Uterus (tissue), 4 donors: ENCODE results near the gene ECD. TPM values are rescaled to one million over a fixed set of nuclear protein-coding genes. Genes with fewer than 3 reads are reported as not detected.

Source experiments
- DNase-seq, 2 donors: peaks; one replicate each; pipeline ENCODE4 v3.0.0-alpha.2; 2019 to 2020
- H3K27ac ChIP-seq, 2 donors: fragments of 200-600 bp; sonication (generic); 1 replicate in 1 of 2; 2 replicates in 1 of 2; pipeline ENCODE4 v1.5.1; 2016 to 2018
- H3K27me3 ChIP-seq, 2 donors: fragments of 200-600 bp; sonication (generic); one replicate each; pipeline ENCODE4 v1.5.1; 2018 to 2019; ENCODE audit warnings: control low read depth in 1 of 2
- H3K36me3 ChIP-seq, 2 donors: fragments of 200-600 bp; sonication (generic); one replicate each; pipeline ENCODE4 v1.5.1; 2019; ENCODE audit warnings: control low read depth in 1 of 2
- H3K4me1 ChIP-seq, 2 donors: fragments of 200-600 bp; sonication (generic); one replicate each; pipeline ENCODE4 v1.5.1; 2018 to 2019; ENCODE audit warnings: control low read depth in 1 of 2
- H3K4me3 ChIP-seq, 2 donors: fragments of 200-600 bp; sonication (generic); 1 replicate in 1 of 2; 2 replicates in 1 of 2; pipeline ENCODE4 v1.5.1; 2018 to 2019; ENCODE audit warnings: mild to moderate bottlenecking in 1 of 2
- H3K9me3 ChIP-seq, 2 donors: fragments of 200-600 bp; sonication (generic); one replicate each; pipeline ENCODE4 v1.5.1; 2019; ENCODE audit warnings: control low read depth in 1 of 2
- POLR2A ChIP-seq, 2 donors: fragments of 450-650 bp; IDR thresholded peaks; one replicate each; pipeline ENCODE4 v1.6.1; 2016; ENCODE audit warnings: antibody characterized with exemption in 2 of 2, mild to moderate bottlenecking in 1 of 2, moderate library complexity in 1 of 2
- intact Hi-C: fragments of 100-400 bp; cut with DNase I; formaldehyde crosslinking; loops from one replicate; pipeline ENCODE4 v1.15.1; 2023; ENCODE audit warnings: low total_unique reads
- small RNA-seq: library from RNA; depleted of rRNA; stranded (forward); fragments of <200 nt; gene quantifications from one replicate; pipeline ENCODE3, GENCODE V24; 2016
- total RNA-seq, 4 donors: library from RNA; depleted of rRNA in 3 of 4; stranded (reverse); fragments of >200 nt in 3 of 4; gene quantifications; one replicate each; pipeline versions ENCODE4 v1.1.0 to v1.2.4, GENCODE V29; 2014 to 2023
- TF ChIP-seq, protein P1 (sequence below), 4 experiments: fragments of 200-600 bp in 2 of 4; fragments of 450-650 bp in 2 of 4; sonication (generic) in 2 of 4; IDR thresholded peaks; one replicate each; pipeline ENCODE4 v1.5.1; 2016 to 2019; ENCODE audit warnings: antibody characterized with exemption in 4 of 4, mild to moderate bottlenecking in 2 of 4, moderate library complexity in 1 of 4
- donor health status: DM: yes; HTN: yes; CAD: no.

The ECD gene
- total RNA-seq, 4 donors from 2014 or later, result 18.4 to 37.8 (median 36.0) TPM

DNA sequence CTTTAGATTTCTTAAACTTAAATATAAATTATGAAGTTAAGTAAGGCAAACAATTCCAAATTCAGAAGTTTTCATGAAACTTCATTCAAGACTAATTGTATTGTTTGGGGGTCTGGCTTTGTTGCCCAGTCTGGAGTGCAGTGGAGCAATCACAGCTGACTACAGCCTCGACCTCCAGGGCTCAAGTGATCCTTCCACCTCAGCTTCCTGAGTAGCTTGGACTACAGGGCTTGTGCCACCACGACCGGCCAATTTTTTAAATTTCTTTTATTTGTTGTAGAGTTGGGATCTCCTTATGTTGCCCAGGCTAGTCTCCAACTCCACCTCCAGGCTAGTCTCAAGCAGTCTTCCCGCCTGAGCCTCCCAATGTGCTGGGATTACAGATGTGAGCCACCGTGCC is 83.6 kb downstream of the ECD start:
- DNase-seq, result no peak
- Histone ChIP-seq H3K4me3 (no peak overlapping the region), H3K27ac (no peak overlapping the region), H3K4me1 (no peaks in the 10 kb centered on the region), H3K9me3 (no peaks in the 10 kb centered on the region), H3K36me3 (no peaks in the 10 kb centered on the region), H3K27me3 (no peaks in the 10 kb centered on the region)
- intact Hi-C loops, result no loop called here
- TF ChIP-seq POLR2A (IDR thresholded peaks at IDR 0.05), result no peak
- TF ChIP-seq, protein P1, sequence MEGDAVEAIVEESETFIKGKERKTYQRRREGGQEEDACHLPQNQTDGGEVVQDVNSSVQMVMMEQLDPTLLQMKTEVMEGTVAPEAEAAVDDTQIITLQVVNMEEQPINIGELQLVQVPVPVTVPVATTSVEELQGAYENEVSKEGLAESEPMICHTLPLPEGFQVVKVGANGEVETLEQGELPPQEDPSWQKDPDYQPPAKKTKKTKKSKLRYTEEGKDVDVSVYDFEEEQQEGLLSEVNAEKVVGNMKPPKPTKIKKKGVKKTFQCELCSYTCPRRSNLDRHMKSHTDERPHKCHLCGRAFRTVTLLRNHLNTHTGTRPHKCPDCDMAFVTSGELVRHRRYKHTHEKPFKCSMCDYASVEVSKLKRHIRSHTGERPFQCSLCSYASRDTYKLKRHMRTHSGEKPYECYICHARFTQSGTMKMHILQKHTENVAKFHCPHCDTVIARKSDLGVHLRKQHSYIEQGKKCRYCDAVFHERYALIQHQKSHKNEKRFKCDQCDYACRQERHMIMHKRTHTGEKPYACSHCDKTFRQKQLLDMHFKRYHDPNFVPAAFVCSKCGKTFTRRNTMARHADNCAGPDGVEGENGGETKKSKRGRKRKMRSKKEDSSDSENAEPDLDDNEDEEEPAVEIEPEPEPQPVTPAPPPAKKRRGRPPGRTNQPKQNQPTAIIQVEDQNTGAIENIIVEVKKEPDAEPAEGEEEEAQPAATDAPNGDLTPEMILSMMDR (IDR thresholded peaks at IDR 0.05), result no peak

Small RNA genes lying within 50 kb of the gene (small RNA-seq; reads per million reads assigned to genes)
- not detected for gene RF00019
- gene SNORA11F, result 0.24 reads per million

Other genes with a start within 250 kb of the ECD start
- gene PLA2G12B, start 213.2 kb downstream of the ECD start, total RNA-seq, result not detected
- gene P4HA1, start 71.1 kb downstream of the ECD start, total RNA-seq, result 100 to 1,000 TPM in 1 of 4 donors, 10 to 100 TPM in 3; 17.7 to 154 (median 31.2) TPM
- 1 to 10 TPM in 2 of 4 donors, under 1 TPM in 1, not detected in 1; 0.51 to 1.8 (median 1.1) TPM for gene NUDT13, start 57.6 kb downstream of the ECD start, total RNA-seq
- 10 to 100 TPM; 11.0 to 37.4 (median 19.0) TPM for gene FAM149B1, start 111 bp upstream of the ECD start, total RNA-seq
- gene DNAJC9, start 79.2 kb upstream of the ECD start, total RNA-seq, result 10 to 100 TPM in 3 of 4 donors, 1 to 10 TPM in 1; 8.2 to 45.3 (median 19.3) TPM
- 10 to 100 TPM in 3 of 4 donors, 1 to 10 TPM in 1; 6.8 to 67.7 (median 54.0) TPM for gene MRPS16, start 84.6 kb upstream of the ECD start, total RNA-seq
- 10 to 100 TPM in 1 of 4 donors, 1 to 10 TPM in 3; 1.5 to 11.3 (median 3.0) TPM for gene CFAP70, start 190.9 kb upstream of the ECD start, total RNA-seq
- 100 to 1,000 TPM in 1 of 4 donors, 10 to 100 TPM in 3; 42.3 to 106 (median 65.6) TPM for gene ANXA7, start 246.1 kb upstream of the ECD start, total RNA-seq